ENCODE measurements around the gene HPSE2. TPM values are rescaled to one million over a fixed set of nuclear protein-coding genes. Genes with fewer than 3 reads are reported as not detected.

Gene HPSE2
- polyA plus RNA-seq, 1 experiment = not detected

GRCh38 chr10:98435178-98435577 lies 800.5 kb downstream of the HPSE2 start:
- CTCF ChIA-PET = interaction anchor here (0.8 to 3.7 kb wide), 6 partner anchors 9 to 172 kb away, joined by 3 to 29 read pairs (median 4); no protein-coding TSS in a partner anchor
- no peak overlapping the region for H3K4me3 ChIP-seq (ENCODE audit: low read depth, low read length)
- DNase-seq (ENCODE audit: low read depth) = no peak

GRCh38 chr10:98433881-98434732 lies 801.5 kb downstream of the HPSE2 start:
- no peaks in the 10 kb centered on the region for H3K27me3 ChIP-seq (ENCODE audit: control insufficient read depth, insufficient read depth, low read length)
- ChIA-PET POLR2A (no interaction called here), CTCF (interaction anchor here (0.7 to 3.7 kb wide), 4 partner anchors 8 to 124 kb away, joined by 3 to 29 read pairs (median 4); no protein-coding TSS in a partner anchor)
- DNase-seq (ENCODE audit: low read depth) = no peak
- TF ChIP-seq CTCF (IDR thresholded peaks at IDR 0.05; ENCODE audit: insufficient read depth, low read depth, low read length) = no peak
- H3K4me3 ChIP-seq (ENCODE audit: low read depth, low read length) = no peak overlapping the region
- peaks cover 40% of the 10 kb centered on the region for H3K36me3 ChIP-seq (ENCODE audit: control insufficient read depth, insufficient read depth, low read length)

More at GRCh38 chr10:98435178-98435577, 800.5 kb downstream of the HPSE2 start:
- Histone ChIP-seq H3K27me3 (ENCODE audit: control insufficient read depth, insufficient read depth, low read length) (no peaks in the 10 kb centered on the region), H3K36me3 (ENCODE audit: control insufficient read depth, insufficient read depth, low read length) (peaks cover 31% of the 10 kb centered on the region)
- POLR2A ChIA-PET = no interaction called here
- TF ChIP-seq CTCF (IDR thresholded peaks at IDR 0.05; ENCODE audit: insufficient read depth, low read depth, low read length) = no peak

GRCh38 chr10:98433371-98433770 lies 802.3 kb downstream of the HPSE2 start:
- Histone ChIP-seq H3K4me3 (ENCODE audit: low read depth, low read length) (no peak overlapping the region), H3K36me3 (ENCODE audit: control insufficient read depth, insufficient read depth, low read length) (peaks cover 38% of the 10 kb centered on the region), H3K27me3 (ENCODE audit: control insufficient read depth, insufficient read depth, low read length) (no peaks in the 10 kb centered on the region)
- DNase-seq (ENCODE audit: low read depth) = no peak
- POLR2A ChIA-PET = no interaction called here
- no peak for TF ChIP-seq CTCF (IDR thresholded peaks at IDR 0.05; ENCODE audit: insufficient read depth, low read depth, low read length)
- CTCF ChIA-PET = interaction anchor here (3.7 kb wide), 1 partner anchor 8 kb away, joined by 29 read pairs; no protein-coding TSS in a partner anchor

GRCh38 chr10:98432330-98432729 lies 803.3 kb downstream of the HPSE2 start:
- ChIA-PET CTCF (interaction anchor here (1.4 to 1.5 kb wide), 2 partner anchors 9 to 20 kb away, joined by 3 to 6 read pairs; no protein-coding TSS in a partner anchor), POLR2A (no interaction called here)
- TF ChIP-seq CTCF (IDR thresholded peaks at IDR 0.05; ENCODE audit: insufficient read depth, low read depth, low read length) = no peak
- DNase-seq (ENCODE audit: low read depth) = no peak
- Histone ChIP-seq H3K27me3 (ENCODE audit: control insufficient read depth, insufficient read depth, low read length) (no peaks in the 10 kb centered on the region), H3K36me3 (ENCODE audit: control insufficient read depth, insufficient read depth, low read length) (peaks cover 40% of the 10 kb centered on the region), H3K4me3 (ENCODE audit: low read depth, low read length) (no peak overlapping the region)

GRCh38 chr10:98431016-98431415 lies 804.6 kb downstream of the HPSE2 start:
- Histone ChIP-seq H3K36me3 (ENCODE audit: control insufficient read depth, insufficient read depth, low read length) (peaks cover 44% of the 10 kb centered on the region), H3K4me3 (ENCODE audit: low read depth, low read length) (no peak overlapping the region), H3K27me3 (ENCODE audit: control insufficient read depth, insufficient read depth, low read length) (no peaks in the 10 kb centered on the region)
- ChIA-PET CTCF (interaction anchor here (1.5 to 1.6 kb wide), 2 partner anchors 11 to 19 kb away, joined by 3 to 5 read pairs; no protein-coding TSS in a partner anchor), POLR2A (no interaction called here)
- no peak for DNase-seq (ENCODE audit: low read depth)
- TF ChIP-seq CTCF (IDR thresholded peaks at IDR 0.05; ENCODE audit: insufficient read depth, low read depth, low read length) = no peak

All from BJ (cell line).